ENCODE results near the gene NFYC. TPM values are rescaled to one million over a fixed set of nuclear protein-coding genes. Genes with fewer than 3 reads are reported as not detected.

Gene NFYC
- total RNA-seq, 1 experiment from 2014 or later = 45.8 TPM

Other genes starting within 250 kb of the NFYC start
- gene ZFP69B, start 241.2 kb upstream of the NFYC start, total RNA-seq (2014; rRNA removed; shearing (Covaris generic)) = 3.5 and 5.2 TPM in 2 replicates
- gene ZFP69, start 214.4 kb upstream of the NFYC start, total RNA-seq (2014; rRNA removed; shearing (Covaris generic)) = 2.3 and 4.2 TPM in 2 replicates
- 8.7 and 20.9 TPM in 2 replicates for gene EXO5, start 182.9 kb upstream of the NFYC start, total RNA-seq (2014; rRNA removed; shearing (Covaris generic))
- 3.2 and 6.1 TPM in 2 replicates for gene ZNF684, start 160.1 kb upstream of the NFYC start, total RNA-seq (2014; rRNA removed; shearing (Covaris generic))
- gene RIMS3, start 26.0 kb upstream of the NFYC start, total RNA-seq (2014; rRNA removed; shearing (Covaris generic)) = 5.9 and 7.5 TPM in 2 replicates
- not detected in 2 replicates for gene KCNQ4, start 92.1 kb downstream of the NFYC start, total RNA-seq (2014; rRNA removed; shearing (Covaris generic))
- 0.14 and 0.17 TPM in 2 replicates for gene CITED4, start 170.7 kb downstream of the NFYC start, total RNA-seq (2014; rRNA removed; shearing (Covaris generic))

Data from H4 (cell line).